Left ventricle myocardium inferior (tissue), 1 donor: ENCODE measurements around the gene OR52R1. TPM values are rescaled to one million over a fixed set of nuclear protein-coding genes. Genes with fewer than 3 reads are reported as not detected.
"Not testable (repeated sequence)": the region's sequence is repeated elsewhere in the genome, so short reads cannot be mapped to it uniquely, and the experiment has no call there.

Source experiments
- DNase-seq: peaks from one replicate; pipeline ENCODE4 v3.0.0-alpha.2; 2020
- H3K27ac ChIP-seq: fragments of 200-600 bp; replicated peaks from 2 replicates; pipeline ENCODE4 v1.8.0; 2021
- H3K27me3 ChIP-seq: fragments of 200-600 bp; 2 replicates; pipeline ENCODE4 v1.8.0; 2021; ENCODE audit warnings: low read depth
- H3K36me3 ChIP-seq: fragments of 200-600 bp; 2 replicates; pipeline ENCODE4 v1.8.0; 2021
- H3K4me1 ChIP-seq: fragments of 200-600 bp; 2 replicates; pipeline ENCODE4 v1.8.0; 2021
- H3K4me3 ChIP-seq: fragments of 200-600 bp; 2 replicates; pipeline ENCODE4 v1.8.0; 2021; ENCODE audit warnings: mild to moderate bottlenecking, moderate library complexity
- H3K9me3 ChIP-seq: fragments of 200-600 bp; replicated peaks from 2 replicates; pipeline ENCODE4 v1.8.0; 2021
- CTCF ChIP-seq: fragments of 200-600 bp; IDR thresholded peaks from 2 replicates; pipeline ENCODE4 v1.8.0; 2021; ENCODE audit warnings: antibody characterized with exemption, mild to moderate bottlenecking, borderline replicate concordance
- intact Hi-C: fragments of 100-400 bp; cut with micrococcal nuclease; formaldehyde crosslinking; loops from one replicate; pipeline ENCODE4 v1.11.0; 2022
- total RNA-seq: library from RNA; stranded (reverse); fragmentation: NEBNext Ultra II Directional; extraction: Animal tissue kit (Norgen Biotek cat#: 25700); gene quantifications from one replicate; pipeline ENCODE4 v1.2.1, GENCODE V29; 2021
- donor health status: DM: no; HTN: yes; CAD: no; lungs with severe emphysema.

Gene OR52R1
- total RNA-seq, 1 donor from 2014 or later, result not detected

GRCh38 chr11:4808476-4808875, 4.3 kb upstream of the OR52R1 start:
- H3K27ac ChIP-seq, result no peak overlapping the region
- H3K36me3 ChIP-seq, result no peaks in the 10 kb centered on the region
- intact Hi-C loops, result no loop called here

GRCh38 chr11:4801316-4801715, 2.9 kb downstream of the OR52R1 start:
- DNase-seq, H3K27me3 ChIP-seq, H3K9me3 ChIP-seq, H3K36me3 ChIP-seq, H3K4me3 ChIP-seq, intact Hi-C loops, H3K27ac ChIP-seq, H3K4me1 ChIP-seq: not testable (repeated sequence)

More at GRCh38 chr11:4808476-4808875, 4.3 kb upstream of the OR52R1 start:
- Histone ChIP-seq H3K9me3 (no peaks in the 10 kb centered on the region), H3K4me1 (no peaks in the 10 kb centered on the region), H3K4me3 (no peak overlapping the region), H3K27me3 (no peaks in the 10 kb centered on the region)
- no peak for DNase-seq
- TF ChIP-seq CTCF, result no peak

- H3K9me3 ChIP-seq, result no peaks in the 10 kb centered on the region
- H3K4me1 ChIP-seq, result no peaks in the 10 kb centered on the region
- H3K27ac ChIP-seq, result no peak overlapping the region
- no peak for DNase-seq
- H3K4me3 ChIP-seq, result no peak overlapping the region
- no peak for TF ChIP-seq CTCF
- no peaks in the 10 kb centered on the region for H3K36me3 ChIP-seq
- intact Hi-C loops, result no loop called here
- H3K27me3 ChIP-seq, result no peaks in the 10 kb centered on the region
These were observed 5.6 kb downstream of the OR52R1 start for GRCh38 chr11:4798427-4799183.

GRCh38 chr11:4797206-4797605, 7.0 kb downstream of the OR52R1 start:
- Histone ChIP-seq H3K36me3 (no peaks in the 10 kb centered on the region), H3K27ac (no peak overlapping the region), H3K9me3 (no peaks in the 10 kb centered on the region), H3K4me1 (no peaks in the 10 kb centered on the region), H3K4me3 (no peak overlapping the region), H3K27me3 (no peaks in the 10 kb centered on the region)
- TF ChIP-seq CTCF, result no peak
- intact Hi-C loops, result no loop called here
- no peak for DNase-seq

- H3K4me3 ChIP-seq, result no peak overlapping the region
- no peak for DNase-seq
- H3K36me3 ChIP-seq, result no peaks in the 10 kb centered on the region
- no peak overlapping the region for H3K27ac ChIP-seq
- H3K4me1 ChIP-seq, result no peaks in the 10 kb centered on the region
- H3K9me3 ChIP-seq, result no peaks in the 10 kb centered on the region
- TF ChIP-seq CTCF, result no peak
- H3K27me3 ChIP-seq, result no peaks in the 10 kb centered on the region
- intact Hi-C loops, result no loop called here
These were observed 21.7 kb downstream of the OR52R1 start for GRCh38 chr11:4782454-4782853.

- Histone ChIP-seq H3K36me3 (no peaks in the 10 kb centered on the region), H3K9me3 (peaks cover 2% of the 10 kb centered on the region), H3K4me1 (no peaks in the 10 kb centered on the region), H3K27me3 (no peaks in the 10 kb centered on the region), H3K4me3 (no peak within 1 kb of the TSS), H3K27ac (no peak within 1 kb of the TSS)
- TF ChIP-seq CTCF, result no peak
- DNase-seq, result no peak
- intact Hi-C loops, result no loop called here
These were observed 34.3 kb downstream of the OR52R1 start, which contains the start of gene OR51F1 for GRCh38 chr11:4769838-4770237. TSS of gene OR51F1 (minus strand) at chr11:4769938. CDS start at chr11:4769938, 0 bp downstream.
